ENCODE measurements around the gene SELPLG. TPM values are rescaled to one million over a fixed set of nuclear protein-coding genes. Genes with fewer than 3 reads are reported as not detected.
A peak's percentile ranks its signal among the peaks of the same experiment; 100 is the strongest.

Gene SELPLG
- total and polyA plus RNA-seq, 11 donors = 1.0 to 26.7 (median 4.0) TPM

DNA sequence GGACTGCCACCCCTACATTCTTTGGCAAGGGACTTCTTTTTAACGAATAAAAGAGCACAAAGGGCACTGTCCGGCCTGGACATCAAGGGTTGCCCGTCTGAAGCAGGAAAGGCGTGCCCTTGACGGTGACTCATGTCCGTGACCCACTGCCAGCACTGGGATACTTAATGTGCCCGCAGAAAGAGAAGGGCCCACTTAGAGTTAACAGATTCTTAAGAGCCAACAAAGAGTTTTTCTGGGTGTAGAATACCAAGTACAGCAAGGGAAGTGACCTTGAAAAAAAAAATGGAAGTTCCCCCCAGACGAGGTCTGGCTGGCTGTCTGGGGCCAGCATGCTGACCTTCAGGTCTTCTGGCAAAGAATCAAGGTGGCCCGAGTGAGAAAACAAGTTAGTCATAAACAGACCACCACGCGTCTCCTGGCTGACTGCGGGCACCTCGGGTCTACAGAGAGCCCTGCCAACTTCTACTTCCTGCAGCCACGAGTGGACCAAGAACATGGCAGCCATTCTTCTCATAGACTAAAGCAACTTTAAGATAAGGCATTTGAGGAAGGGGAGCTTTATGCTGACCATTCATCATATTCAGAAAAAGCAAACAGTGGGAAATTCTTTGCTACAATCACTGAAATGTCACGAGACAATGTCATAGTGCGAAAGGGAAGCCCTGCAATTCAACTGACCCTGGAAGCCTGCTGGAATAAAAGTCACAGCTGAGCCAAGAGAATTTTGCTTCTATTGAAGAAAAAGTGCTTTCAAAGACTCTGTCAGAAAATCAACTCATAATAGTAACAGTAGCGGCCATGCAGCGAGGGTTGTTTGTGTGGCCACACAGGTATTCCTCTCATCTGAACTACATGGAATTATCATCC is 10.5 kb upstream of the SELPLG start:
- peak; percentile 28 to 72 (median 54) for ATAC-seq
- peak in 2 of 5 donors; percentile 59 to 82 for DNase-seq
- no peaks in the 10 kb centered on the region for H3K27me3 ChIP-seq
- TF ChIP-seq POLR2A (IDR thresholded peaks at IDR 0.05) = no peak
- TF ChIP-seq, protein P1, sequence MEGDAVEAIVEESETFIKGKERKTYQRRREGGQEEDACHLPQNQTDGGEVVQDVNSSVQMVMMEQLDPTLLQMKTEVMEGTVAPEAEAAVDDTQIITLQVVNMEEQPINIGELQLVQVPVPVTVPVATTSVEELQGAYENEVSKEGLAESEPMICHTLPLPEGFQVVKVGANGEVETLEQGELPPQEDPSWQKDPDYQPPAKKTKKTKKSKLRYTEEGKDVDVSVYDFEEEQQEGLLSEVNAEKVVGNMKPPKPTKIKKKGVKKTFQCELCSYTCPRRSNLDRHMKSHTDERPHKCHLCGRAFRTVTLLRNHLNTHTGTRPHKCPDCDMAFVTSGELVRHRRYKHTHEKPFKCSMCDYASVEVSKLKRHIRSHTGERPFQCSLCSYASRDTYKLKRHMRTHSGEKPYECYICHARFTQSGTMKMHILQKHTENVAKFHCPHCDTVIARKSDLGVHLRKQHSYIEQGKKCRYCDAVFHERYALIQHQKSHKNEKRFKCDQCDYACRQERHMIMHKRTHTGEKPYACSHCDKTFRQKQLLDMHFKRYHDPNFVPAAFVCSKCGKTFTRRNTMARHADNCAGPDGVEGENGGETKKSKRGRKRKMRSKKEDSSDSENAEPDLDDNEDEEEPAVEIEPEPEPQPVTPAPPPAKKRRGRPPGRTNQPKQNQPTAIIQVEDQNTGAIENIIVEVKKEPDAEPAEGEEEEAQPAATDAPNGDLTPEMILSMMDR (IDR thresholded peaks at IDR 0.05) = no peak
- intact Hi-C loops (cut with DNase I) = no loop called here
- H3K4me3 ChIP-seq = no peak overlapping the region
- 40 to 46% (median 43%) methylated on average over 18 of the region's 18 CpGs for WGBS, 4 donors
- H3K4me1 ChIP-seq = peaks cover 9 to 72% (median 42%) of the 10 kb centered on the region in 12 donors
- no peaks in the 10 kb centered on the region for H3K9me3 ChIP-seq
- peaks cover 0 to 51% (median 45%) of the 10 kb centered on the region in 9 donors for H3K36me3 ChIP-seq
- peak overlapping the region; percentile 40 to 83 (median 65) for H3K27ac ChIP-seq

DNA sequence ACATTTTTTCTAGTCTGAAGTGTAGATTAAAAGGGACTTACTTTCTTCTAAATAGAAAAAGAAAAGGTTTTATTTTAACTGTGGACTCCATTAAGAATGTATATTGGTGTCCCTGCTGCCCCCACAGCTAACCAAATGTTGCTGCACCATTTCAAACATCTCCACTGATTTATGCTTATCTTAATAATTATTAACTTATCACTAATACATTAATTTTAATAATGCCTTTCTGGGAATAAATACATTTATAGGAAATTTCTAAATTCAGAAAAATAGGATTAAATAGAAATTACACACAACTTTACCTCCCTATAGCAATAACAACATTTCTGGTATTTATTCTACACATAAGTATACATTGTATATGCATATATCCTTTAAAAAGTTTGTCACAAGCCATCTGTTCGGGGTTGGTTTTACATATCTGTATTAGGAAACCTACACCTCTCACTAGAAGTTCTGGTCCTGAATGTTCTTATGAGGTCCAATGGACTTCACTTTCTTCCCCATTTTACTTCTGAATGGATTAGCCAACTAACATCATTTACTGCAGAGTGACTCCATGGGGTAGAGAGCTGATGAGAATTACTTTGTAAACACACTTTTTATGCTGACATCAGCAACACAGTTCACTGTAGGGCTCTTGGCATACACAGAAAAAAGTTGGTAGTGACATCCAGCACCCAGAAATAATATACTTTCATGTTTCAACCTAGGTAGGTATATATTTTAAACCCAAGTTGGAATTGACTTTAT is 9.4 kb upstream of the SELPLG start:
- H3K4me3 ChIP-seq = no peak overlapping the region
- WGBS, 4 donors = 95 to 99% (median 97%) methylated on average over 1 of the region's 1 CpG
- no peak for ATAC-seq
- peaks cover 9 to 80% (median 48%) of the 10 kb centered on the region in 12 donors for H3K4me1 ChIP-seq
- H3K9me3 ChIP-seq = no peaks in the 10 kb centered on the region
- no peaks in the 10 kb centered on the region for H3K27me3 ChIP-seq
- intact Hi-C loops (cut with DNase I) = no loop called here
- peaks cover 0 to 40% (median 34%) of the 10 kb centered on the region in 9 donors for H3K36me3 ChIP-seq
- no peak for TF ChIP-seq POLR2A (IDR thresholded peaks at IDR 0.05)
- TF ChIP-seq, protein P1 (IDR thresholded peaks at IDR 0.05) = no peak
- H3K27ac ChIP-seq = peak overlapping the region in 9 of 12 donors; percentile 46 to 83 (median 67)
- DNase-seq = no peak

DNA sequence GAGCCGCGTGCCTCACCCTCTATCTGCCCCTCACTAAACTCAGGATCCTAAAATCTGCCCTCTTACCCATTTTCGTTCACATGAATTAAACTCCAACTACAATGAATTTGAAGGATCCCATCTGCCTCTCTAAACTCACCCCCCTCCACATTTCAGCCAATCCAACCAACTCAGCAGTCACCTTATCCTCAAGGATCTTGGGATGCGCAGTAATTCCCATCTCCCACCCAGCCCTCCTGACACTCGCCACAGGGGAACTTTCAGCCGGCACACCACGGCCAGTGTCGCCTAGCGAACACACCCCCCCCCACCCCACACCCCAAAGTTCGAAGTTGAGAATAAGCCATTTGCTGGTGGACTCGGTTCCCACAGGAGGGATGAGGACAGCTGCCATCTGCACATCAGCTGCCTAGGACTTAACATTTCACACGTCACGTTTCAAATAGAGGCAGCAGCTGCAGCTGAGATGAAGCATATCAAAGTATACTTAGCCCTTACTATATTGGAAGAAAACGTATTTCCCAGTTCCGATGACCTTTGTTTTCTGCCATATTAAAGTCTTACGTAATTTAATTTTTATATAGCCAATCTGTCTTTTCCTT is 8.7 kb upstream of the SELPLG start:
- Histone ChIP-seq H3K9me3 (no peaks in the 10 kb centered on the region), H3K4me3 (no peak overlapping the region), H3K36me3 (peaks cover 0 to 33% (median 28%) of the 10 kb centered on the region in 9 donors), H3K27me3 (no peaks in the 10 kb centered on the region), H3K4me1 (peaks cover 9 to 86% (median 55%) of the 10 kb centered on the region in 12 donors), H3K27ac (peak overlapping the region in 5 of 12 donors; percentile 23 to 77 (median 47))
- DNase-seq = no peak
- TF ChIP-seq POLR2A (IDR thresholded peaks at IDR 0.05) = no peak
- TF ChIP-seq, protein P1 (IDR thresholded peaks at IDR 0.05) = no peak
- intact Hi-C loops (cut with DNase I) = no loop called here
- no peak for ATAC-seq
- WGBS, 4 donors = 71 to 82% (median 74%) methylated on average over 16 of the region's 16 CpGs
